Fibroblast of the aortic adventitia (primary cell): ENCODE data around the gene LFNG. TPM values are rescaled to one million over a fixed set of nuclear protein-coding genes. Genes with fewer than 3 reads are reported as not detected.

Experiments
- DNase-seq: peaks from one replicate; pipeline ENCODE4 v3.0.0-alpha.2; 2010; ENCODE audit warnings: low read depth
- H3K4me3 ChIP-seq: 2 replicates; pipeline ENCODE4 v1.5.1; 2011; ENCODE audit warnings: low read depth, mild to moderate bottlenecking, control low read depth, low read length, moderate library complexity
- CTCF ChIP-seq: IDR thresholded peaks from 2 replicates; pipeline ENCODE4 v1.5.1; 2011; ENCODE audit warnings: mild to moderate bottlenecking, low read length, control low read depth, inconsistent platforms; ENCODE audit not compliant: insufficient read depth
- total RNA-seq: library from RNA; depleted of rRNA; stranded (reverse); fragments of >200 nt; gene quantifications from 2 replicates; pipeline ENCODE4 v1.2.3, GENCODE V29; 2012; ENCODE audit warnings: low replicate concordance

LFNG gene
- total RNA-seq, 1 donor, result 0.72 TPM

GRCh38 chr7:2497500-2498336, 21.9 kb upstream of the LFNG start:
- no peak for DNase-seq

GRCh38 chr7:2498708-2499107, 20.9 kb upstream of the LFNG start:
- DNase-seq, result no peak

More at GRCh38 chr7:2497500-2498336, 21.9 kb upstream of the LFNG start:
- no peak for TF ChIP-seq CTCF
- no peak overlapping the region for H3K4me3 ChIP-seq

GRCh38 chr7:2499181-2499580, 20.4 kb upstream of the LFNG start:
- TF ChIP-seq CTCF, result no peak
- DNase-seq, result no peak
- H3K4me3 ChIP-seq, result no peak overlapping the region

More at GRCh38 chr7:2498708-2499107, 20.9 kb upstream of the LFNG start:
- TF ChIP-seq CTCF, result no peak
- H3K4me3 ChIP-seq, result no peak overlapping the region

GRCh38 chr7:2499719-2500430, 19.7 kb upstream of the LFNG start:
- no peak for DNase-seq
- TF ChIP-seq CTCF, result no peak
- no peak overlapping the region for H3K4me3 ChIP-seq

- no peak for TF ChIP-seq CTCF
- H3K4me3 ChIP-seq, result no peak overlapping the region
- DNase-seq, result no peak
Measured at GRCh38 chr7:2500701-2501100, 18.9 kb upstream of the LFNG start.

GRCh38 chr7:2501947-2502646, 17.5 kb upstream of the LFNG start:
- no peak for TF ChIP-seq CTCF
- no peak overlapping the region for H3K4me3 ChIP-seq

More at GRCh38 chr7:2501947-2502646, 17.5 kb upstream of the LFNG start:
- DNase-seq, result no peak
